PC-9 (cell line): ENCODE results near the gene GPS1.

Experiments used
- CTCF ChIP-seq: fragments of 200-600 bp; sonication (generic); conservative IDR thresholded peaks from 2 replicates; pipeline ENCODE4 v1.6.1; 2017; ENCODE audit warnings: mixed run types, antibody characterized with exemption, mild to moderate bottlenecking, moderate library complexity
- EZH2 ChIP-seq: fragments of 200-600 bp; sonication (generic); IDR thresholded peaks from 2 replicates; pipeline ENCODE4 v1.8.0; 2017; ENCODE audit warnings: antibody characterized with exemption, low read depth

- TF ChIP-seq CTCF, result no peak
- TF ChIP-seq EZH2, result no peak
Observed at GRCh38 chr17:82081966-82082365, 30.3 kb downstream of the GPS1 start.
